K562 (cell line): Measurements from ENCODE around the gene HSBP1L1. TPM values are rescaled to one million over a fixed set of nuclear protein-coding genes. Genes with fewer than 3 reads are reported as not detected.

Source experiments
- ATAC-seq: fragments of 200-7000 bp; cut with Tn5 transposase; 3 replicates; pipeline ENCODE4 v1.9.1; 2020; ENCODE audit warnings: moderate library complexity
- BruUV-seq: library from RNA; stranded (reverse); fragments of 400-500 nt; replicated peaks from 2 replicates; lab custom pipeline; 2021; lab: Mats Ljungman, UMichigan
- CTCF ChIA-PET: fragments of 300-600 bp; formaldehyde crosslinking; extraction: SDS; loops from one replicate; lab custom pipeline; 2021; ENCODE audit warnings: low intra/inter-chr PET ratio; lab: Yijun Ruan, JAX
- POLR2A ChIA-PET: fragments of 300-600, 350-650 bp; sonication (Branson Sonifier 250); formaldehyde crosslinking; extraction: SDS; loops from one replicate; lab custom pipeline; 2021; ENCODE audit warnings: antibody characterized with exemption, inconsistent platforms; lab: Yijun Ruan, JAX
- DNase-seq, 4 experiments: peaks; one replicate each; pipeline versions ENCODE4 v3.0.0 to v3.0.0-alpha.2; 2011 to 2018; ENCODE audit warnings: low spot score in 3 of 4, mixed read lengths in 3 of 4; ENCODE audit errors: extremely low read depth in 1 of 4
- FAIRE-seq: peaks from 2 replicates; lab custom pipeline; 2011; peaks lifted over from hg19 to GRCh38; lab: Jason Lieb, UNC
- H2AFZ ChIP-seq: 2 replicates; pipeline ENCODE4 v1.6.0; 2011; ENCODE audit warnings: low read depth, low read length, control low read depth, inconsistent platforms
- H3K27ac ChIP-seq: fragments of 200-600 bp; 3 replicates; pipeline ENCODE4 v1.8.0; 2011; ENCODE audit warnings: low read depth, mild to moderate bottlenecking, control low read depth, inconsistent platforms, low read length, moderate library complexity, mixed read lengths; ENCODE audit errors: extremely low read depth
- H3K27me3 ChIP-seq, 2 experiments: fragments of 300-600 bp in 1 of 2; 2 replicates in 1 of 2; 3 replicates in 1 of 2; pipeline versions ENCODE4 v1.6.0 to v1.8.0; 2011; ENCODE audit warnings: inconsistent platforms in 2 of 2, low read length in 2 of 2, mild to moderate bottlenecking in 1 of 2, mixed read lengths in 1 of 2, moderate library complexity in 1 of 2; ENCODE audit not compliant: control insufficient read depth in 2 of 2, insufficient read depth in 2 of 2
- H3K36me3 ChIP-seq: fragments of 300-600 bp; 3 replicates; pipeline ENCODE4 v1.8.0; 2011; ENCODE audit warnings: mild to moderate bottlenecking, low read length, inconsistent platforms; ENCODE audit not compliant: control insufficient read depth, insufficient read depth
- H3K4me1 ChIP-seq, 2 experiments: fragments of 200-600 bp in 1 of 2; replicated peaks in 1 of 2; 2 replicates in 1 of 2; 3 replicates in 1 of 2; pipeline versions ENCODE4 v1.5.1 to v1.8.0; 2011; ENCODE audit warnings: inconsistent platforms in 2 of 2, low read length in 2 of 2, mild to moderate bottlenecking in 1 of 2, mixed read lengths in 1 of 2, moderate library complexity in 1 of 2; ENCODE audit not compliant: control insufficient read depth in 2 of 2, insufficient read depth in 2 of 2
- H3K4me2 ChIP-seq: 2 replicates; pipeline ENCODE4 v1.6.1; 2011; ENCODE audit warnings: low read length, control low read depth, inconsistent platforms, mixed read lengths; ENCODE audit not compliant: insufficient read depth
- H3K4me3 ChIP-seq: fragments of 200-600 bp; sonication (generic), shearing (Covaris generic); 2 replicates; pipeline ENCODE4 v1.5.1; 2016; ENCODE audit warnings: control low read depth, inconsistent platforms
- H3K79me2 ChIP-seq: fragments of 200-600 bp; 3 replicates; pipeline ENCODE4 v1.8.0; 2011; ENCODE audit warnings: low read length, inconsistent platforms; ENCODE audit not compliant: control insufficient read depth, insufficient read depth
- H3K9ac ChIP-seq, 2 experiments: 2 replicates each; pipeline versions ENCODE4 v1.6.0 to v1.6.1; 2011; ENCODE audit warnings: low read depth in 2 of 2, low read length in 2 of 2, control low read depth in 1 of 2, inconsistent platforms in 1 of 2, mild to moderate bottlenecking in 1 of 2, mixed read lengths in 1 of 2; ENCODE audit not compliant: insufficient read depth in 1 of 2
- H3K9me1 ChIP-seq: one replicate; pipeline ENCODE4 v1.6.0; 2011; ENCODE audit warnings: inconsistent platforms, mild to moderate bottlenecking, low read length, moderate library complexity; ENCODE audit not compliant: control insufficient read depth, insufficient read depth
- H3K9me3 ChIP-seq: replicated peaks from 2 replicates; pipeline ENCODE4 v1.5.1; 2011; ENCODE audit warnings: low read depth, low read length, inconsistent platforms; ENCODE audit not compliant: control insufficient read depth, insufficient read depth
- H4K20me1 ChIP-seq: replicated peaks from 2 replicates; pipeline ENCODE4 v1.6.1; 2011; ENCODE audit warnings: low read length, inconsistent platforms, mixed read lengths; ENCODE audit not compliant: control insufficient read depth, insufficient read depth
- DLX4 ChIP-seq: fragments of 250-450 bp; sonication (Bioruptor Pico); IDR thresholded peaks from 2 replicates; pipeline ENCODE4 v1.6.1; 2021; ENCODE audit warnings: mild to moderate bottlenecking
- ETS2 ChIP-seq: IDR thresholded peaks from 2 replicates; pipeline ENCODE4 v1.6.1; 2016; ENCODE audit warnings: borderline replicate concordance, missing genetic modification characterization, mild to moderate bottlenecking, moderate library complexity, missing compliant biosample characterization; ENCODE audit not compliant: poor library complexity, severe bottlenecking
- TFE3 ChIP-seq: fragments of 450-650 bp; formaldehyde crosslinking; IDR thresholded peaks from 2 replicates; pipeline ENCODE4 v1.4.0; 2020; ENCODE audit warnings: mild to moderate bottlenecking, mixed read lengths
- WGBS: fragments of 100-300 bp; shearing (Covaris generic); methylation state at CpG from one replicate; pipeline ENCODE4 v1.1.6; 2016; ENCODE audit warnings: low coverage, mixed read lengths; ENCODE audit not compliant: insufficient coverage; ENCODE audit errors: missing lambda C conversion rate; 5-methylcytosine and 5-hydroxymethylcytosine counted together
- in situ Hi-C: fragments of 300-500 bp; cut with MboI; formaldehyde crosslinking; loops from 4 replicates; pipeline ENCODE4 v1.15.0; 2018; ENCODE audit warnings: inconsistent platforms, mixed read lengths
- intact Hi-C: fragments of 100-400 bp; cut with micrococcal nuclease; formaldehyde crosslinking; loops from 2 replicates; pipeline ENCODE4 v1.14.2; 2022
- polyA plus RNA-seq, 8 experiments: library from polyadenylated mRNA; depleted of rRNA in 4 of 8; stranded (reverse) in 5 of 8; unstranded in 3 of 8; fragments of >200 nt; fragmentation: Nextera tagmentation in 2 of 8; fragmentation: Illumina TruSeq in 1 of 8; extraction: Ambion mirVana in 2 of 8; extraction: Trizol in 1 of 8; gene quantifications; 2 replicates each; pipeline versions ENCODE4 v1.2.1 to v1.2.3, GENCODE V29; 2011 to 2014; ENCODE audit warnings: inconsistent platforms in 1 of 8, missing spikeins in 1 of 8
- total RNA-seq, 7 experiments: library from RNA; depleted of rRNA in 6 of 7; stranded (reverse); fragments of >200 nt in 6 of 7; fragmentation: Illumina TruSeq in 2 of 7; extraction: Trizol in 2 of 7; gene quantifications; 2 replicates each; pipeline versions ENCODE4 v1.2.1 to v1.2.3, GENCODE V29; 2011 to 2021; ENCODE audit warnings: low replicate concordance in 1 of 7

The HSBP1L1 gene
- total and polyA plus RNA-seq, 9 of the 15 experiments (the other 6 are each of a cell fraction or from before 2014, with no cell fraction given): 0.24 to 0.36 TPM; not detected in 7

GRCh38 chr18:79956276-79956675 is 8.2 kb upstream of the HSBP1L1 start:
- Histone ChIP-seq H2AFZ (no peak overlapping the region), H3K27ac (no peak overlapping the region), H3K36me3 (no peaks in the 10 kb centered on the region), H3K27me3 (no peaks in the 10 kb centered on the region), H3K79me2 (no peaks in the 10 kb centered on the region), H3K9ac (no peak overlapping the region), H3K4me2 (no peak overlapping the region), H4K20me1 (no peaks in the 10 kb centered on the region), H3K4me1 (peaks cover 9 to 20% of the 10 kb centered on the region in 2 experiments; a peak in 4 of 5 replicates), H3K9me3 (no peaks in the 10 kb centered on the region), H3K4me3 (no peak overlapping the region), H3K9me1 (no peaks in the 10 kb centered on the region)
- no TSS peak for BruUV-seq
- intact Hi-C loops (no loop called here), in situ Hi-C loops (no loop called here)
- DNase-seq (no peak), ATAC-seq (no peak), FAIRE-seq (no peak)
- ChIA-PET POLR2A (no interaction called here), CTCF (no interaction called here)
- TF ChIP-seq DLX4 (CRISPR knock-in tag) (no peak), TFE3 (peak; percentile 35; the same call in 1 of the 2 replicates)
- WGBS: 44% methylated on average over 2 of the region's 2 CpGs

GRCh38 chr18:79958981-79959380 is 5.5 kb upstream of the HSBP1L1 start:
- H3K79me2 ChIP-seq: no peaks in the 10 kb centered on the region
- WGBS: 100% methylated on average over 2 of the region's 2 CpGs
- intact Hi-C loops: no loop called here
- H3K9ac ChIP-seq: no peak overlapping the region
- FAIRE-seq (no peak), DNase-seq (no peak), ATAC-seq (no peak)
- no TSS peak for BruUV-seq
- no peaks in the 10 kb centered on the region for H3K27me3 ChIP-seq
- TF ChIP-seq ETS2 (tag): no peak
- H3K4me1 ChIP-seq: peaks cover 17 to 23% of the 10 kb centered on the region in 2 experiments; a peak in 4 of 5 replicates
- H4K20me1 ChIP-seq: no peaks in the 10 kb centered on the region
- POLR2A ChIA-PET: interaction anchor here (0.8 kb wide), 1 partner anchor 17 kb away, joined by 3 read pairs; no protein-coding TSS in a partner anchor
- H3K36me3 ChIP-seq: no peaks in the 10 kb centered on the region
- no peak overlapping the region for H2AFZ ChIP-seq
- H3K9me1 ChIP-seq: no peaks in the 10 kb centered on the region
- in situ Hi-C loops: no loop called here
- CTCF ChIA-PET: no interaction called here
- H3K9me3 ChIP-seq: no peaks in the 10 kb centered on the region
- H3K27ac ChIP-seq: no peak overlapping the region
- no peak overlapping the region for H3K4me3 ChIP-seq
- no peak overlapping the region for H3K4me2 ChIP-seq
